ENCODE results near the gene GRB7.
"Not testable (repeated sequence)": the region's sequence is repeated elsewhere in the genome, so short reads cannot be mapped to it uniquely, and the experiment has no call there.

The GRB7 gene

GRCh38 chr17:39709319-39709997, 28.3 kb upstream of the GRB7 start:
- DNase-seq (ENCODE audit: low read depth, low spot score): no peak

GRCh38 chr17:39709998-39710964, 27.5 kb upstream of the GRB7 start:
- no peak for DNase-seq (ENCODE audit: low read depth, low spot score)

DNA sequence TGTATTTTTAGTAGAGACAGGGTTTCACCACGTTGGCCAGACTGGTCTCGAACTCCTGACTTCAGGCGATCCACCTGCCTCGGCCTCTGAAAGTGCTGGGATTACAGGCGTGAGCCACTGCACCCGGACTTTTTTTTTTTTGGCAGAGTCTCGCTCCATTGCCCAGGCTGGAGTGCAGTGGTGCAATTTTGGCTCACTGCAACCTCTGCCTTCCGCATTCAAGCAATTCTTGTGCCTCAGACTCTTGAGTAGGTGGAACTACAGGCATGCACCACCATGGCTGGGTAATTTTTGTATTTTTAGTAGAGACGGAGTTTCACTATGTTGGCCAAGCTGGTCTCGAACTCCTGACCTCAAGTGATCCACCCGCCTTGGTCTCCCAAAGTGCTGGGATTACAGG, 26.7 kb upstream of the GRB7 start:
- not testable (repeated sequence) for DNase-seq (ENCODE audit: low read depth, low spot score)

- no peak for DNase-seq (ENCODE audit: low read depth, low spot score)
These were observed 25.9 kb upstream of the GRB7 start for GRCh38 chr17:39711851-39712250.

DNA sequence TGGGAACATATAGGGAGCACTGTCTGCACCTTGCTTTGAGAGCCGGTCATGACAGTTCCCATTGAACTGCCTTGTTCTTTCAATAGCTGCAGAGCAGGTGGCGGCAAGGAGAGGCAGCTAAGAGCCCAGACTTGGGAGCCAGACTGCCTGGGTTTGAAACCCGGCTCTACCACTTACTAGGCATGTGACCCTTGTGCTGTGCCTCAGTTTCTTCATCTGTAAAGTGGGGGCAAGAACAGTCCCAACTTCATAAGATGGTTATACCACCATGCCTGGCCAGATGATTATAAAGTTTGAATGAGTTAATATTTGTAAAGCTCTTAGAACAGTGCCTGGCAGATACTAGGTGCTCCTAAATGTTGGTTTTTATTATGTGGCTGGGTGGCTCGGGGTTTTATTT, 23.5 kb upstream of the GRB7 start:
- DNase-seq (ENCODE audit: low read depth, low spot score): no peak

DNA sequence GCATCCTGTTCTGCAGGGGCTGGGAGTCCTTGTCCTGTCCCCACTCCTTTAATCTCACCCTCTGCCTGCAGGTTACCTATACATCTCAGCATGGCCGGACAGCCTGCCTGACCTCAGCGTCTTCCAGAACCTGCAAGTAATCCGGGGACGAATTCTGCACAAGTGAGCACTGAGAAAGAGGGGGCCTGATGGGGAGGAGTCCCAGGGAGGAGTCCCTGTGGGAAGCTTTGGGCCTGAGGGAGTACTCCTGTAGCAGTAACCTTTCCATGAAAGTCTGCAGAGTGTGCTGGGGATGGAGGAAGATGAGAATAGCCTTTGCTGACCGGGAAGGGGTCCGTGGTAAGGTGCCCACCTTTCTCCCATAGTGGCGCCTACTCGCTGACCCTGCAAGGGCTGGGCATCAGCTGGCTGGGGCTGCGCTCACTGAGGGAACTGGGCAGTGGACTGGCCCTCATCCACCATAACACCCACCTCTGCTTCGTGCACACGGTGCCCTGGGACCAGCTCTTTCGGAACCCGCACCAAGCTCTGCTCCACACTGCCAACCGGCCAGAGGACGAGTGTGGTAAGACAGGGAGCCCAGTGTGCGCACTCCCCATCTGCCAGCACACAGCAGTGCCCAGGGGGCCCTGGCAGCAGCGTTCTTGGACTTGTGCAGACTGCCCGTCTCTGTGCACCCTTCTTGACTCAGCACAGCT, 22.2 kb upstream of the GRB7 start:
- DNase-seq (ENCODE audit: low read depth, low spot score): no peak

DNA sequence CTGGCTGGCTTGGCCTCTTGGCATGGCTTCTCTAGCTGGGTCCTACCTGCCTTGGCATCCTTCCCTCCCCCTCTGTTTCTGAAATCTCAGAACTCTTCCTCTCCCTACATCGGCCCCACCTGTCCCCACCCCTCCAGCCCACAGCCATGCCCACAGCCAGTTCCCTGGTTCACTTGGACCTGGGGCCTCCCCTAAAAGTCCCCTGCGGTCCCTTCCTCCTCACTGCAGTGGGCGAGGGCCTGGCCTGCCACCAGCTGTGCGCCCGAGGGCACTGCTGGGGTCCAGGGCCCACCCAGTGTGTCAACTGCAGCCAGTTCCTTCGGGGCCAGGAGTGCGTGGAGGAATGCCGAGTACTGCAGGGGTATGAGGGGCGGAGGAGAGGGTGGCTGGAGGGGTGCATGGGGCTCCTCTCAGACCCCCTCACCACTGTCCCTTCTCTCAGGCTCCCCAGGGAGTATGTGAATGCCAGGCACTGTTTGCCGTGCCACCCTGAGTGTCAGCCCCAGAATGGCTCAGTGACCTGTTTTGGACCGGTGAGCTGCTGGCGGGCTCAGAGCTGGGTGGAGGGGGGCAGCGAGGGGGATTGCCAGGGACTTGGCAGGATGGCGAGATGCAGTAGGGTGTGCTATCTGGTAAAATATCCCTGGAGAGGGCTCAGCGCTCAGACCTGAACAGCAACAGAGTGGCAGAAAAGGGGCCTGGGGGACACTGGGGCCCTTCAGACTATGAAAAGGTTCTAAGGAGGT, 21.5 kb upstream of the GRB7 start:
- DNase-seq (ENCODE audit: low read depth, low spot score): no peak

GRCh38 chr17:39716879-39717536, 20.7 kb upstream of the GRB7 start:
- no peak for DNase-seq (ENCODE audit: low read depth, low spot score)

DNA sequence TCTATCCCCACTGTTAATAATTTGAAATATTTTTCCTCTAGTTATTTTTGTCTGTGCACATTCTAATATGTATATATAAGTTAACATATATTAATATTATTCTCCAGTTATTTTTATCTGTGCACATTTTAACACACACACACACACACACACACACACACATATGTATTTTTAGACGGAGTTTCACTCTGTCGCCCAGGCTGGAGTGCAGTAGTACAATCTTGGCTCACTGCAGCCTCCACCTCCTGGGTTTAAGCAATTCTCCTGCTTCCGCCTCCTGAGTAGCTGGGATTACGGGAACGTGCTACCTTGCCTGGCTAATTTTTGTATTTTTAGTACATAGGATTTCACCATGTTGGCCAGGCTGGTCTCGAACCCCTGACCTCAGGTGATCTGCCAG, 20.1 kb upstream of the GRB7 start:
- DNase-seq (ENCODE audit: low read depth, low spot score): no peak

- DNase-seq (ENCODE audit: low read depth, low spot score): no peak
These were observed 18.0 kb upstream of the GRB7 start for GRCh38 chr17:39719563-39720355.

- no peak for DNase-seq (ENCODE audit: low read depth, low spot score)
These were observed 15.6 kb upstream of the GRB7 start for GRCh38 chr17:39722104-39722503.

DNA sequence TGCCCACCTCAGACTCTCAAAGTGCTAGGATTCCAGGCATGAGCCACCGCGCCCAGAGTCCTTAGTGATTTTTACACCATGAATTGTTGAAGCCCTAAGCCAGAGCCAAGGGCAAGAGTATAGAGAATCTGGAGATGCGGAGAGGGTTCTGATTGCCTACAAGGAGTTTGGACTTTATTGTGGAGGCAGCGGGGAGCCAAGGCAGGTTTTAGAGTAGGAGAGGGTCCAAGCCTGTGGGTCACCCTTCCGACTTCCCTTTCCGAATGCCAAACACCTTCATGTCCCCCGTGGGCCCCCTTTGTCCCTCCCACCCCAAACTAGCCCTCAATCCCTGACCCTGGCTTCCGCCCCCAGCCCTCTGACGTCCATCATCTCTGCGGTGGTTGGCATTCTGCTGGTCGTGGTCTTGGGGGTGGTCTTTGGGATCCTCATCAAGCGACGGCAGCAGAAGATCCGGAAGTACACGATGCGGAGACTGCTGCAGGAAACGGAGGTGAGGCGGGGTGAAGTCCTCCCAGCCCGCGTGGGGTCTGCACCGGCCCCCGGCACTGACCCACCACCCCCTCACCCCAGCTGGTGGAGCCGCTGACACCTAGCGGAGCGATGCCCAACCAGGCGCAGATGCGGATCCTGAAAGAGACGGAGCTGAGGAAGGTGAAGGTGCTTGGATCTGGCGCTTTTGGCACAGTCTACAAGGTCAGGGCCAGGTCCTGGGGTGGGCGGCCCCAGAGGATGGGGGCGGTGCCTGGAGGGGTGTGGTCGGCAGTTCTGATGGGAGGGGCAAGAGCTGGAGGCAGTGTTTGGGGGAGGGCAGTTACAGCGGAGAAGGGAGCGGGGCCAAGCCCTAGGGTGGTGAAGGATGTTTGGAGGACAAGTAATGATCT, 14.5 kb upstream of the GRB7 start:
- no peak for DNase-seq (ENCODE audit: low read depth, low spot score)

DNA sequence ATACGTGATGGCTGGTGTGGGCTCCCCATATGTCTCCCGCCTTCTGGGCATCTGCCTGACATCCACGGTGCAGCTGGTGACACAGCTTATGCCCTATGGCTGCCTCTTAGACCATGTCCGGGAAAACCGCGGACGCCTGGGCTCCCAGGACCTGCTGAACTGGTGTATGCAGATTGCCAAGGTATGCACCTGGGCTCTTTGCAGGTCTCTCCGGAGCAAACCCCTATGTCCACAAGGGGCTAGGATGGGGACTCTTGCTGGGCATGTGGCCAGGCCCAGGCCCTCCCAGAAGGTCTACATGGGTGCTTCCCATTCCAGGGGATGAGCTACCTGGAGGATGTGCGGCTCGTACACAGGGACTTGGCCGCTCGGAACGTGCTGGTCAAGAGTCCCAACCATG, 13.0 kb upstream of the GRB7 start:
- DNase-seq (ENCODE audit: low read depth, low spot score): no peak

DNA sequence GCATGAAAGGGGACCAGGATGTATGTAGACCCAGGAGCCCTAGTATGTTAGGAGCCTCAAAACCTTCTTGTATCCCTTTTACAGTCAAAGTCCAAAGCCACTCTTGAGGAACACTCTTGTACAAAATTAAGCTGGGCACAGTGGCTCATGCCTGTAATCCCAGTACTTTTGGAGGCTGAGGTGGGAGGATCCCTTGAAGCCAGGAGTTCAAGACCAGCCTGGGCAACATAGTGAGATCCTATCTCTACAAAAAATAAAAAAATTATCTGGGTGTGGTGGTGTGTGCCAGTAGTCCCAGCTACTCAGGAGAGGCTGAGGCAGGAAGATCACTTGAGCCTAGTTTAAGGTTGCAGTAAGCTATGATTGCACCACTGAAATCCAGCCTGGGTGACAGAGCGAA, 11.8 kb upstream of the GRB7 start:
- DNase-seq (ENCODE audit: low read depth, low spot score): not testable (repeated sequence)

- DNase-seq (ENCODE audit: low read depth, low spot score): no peak
These were observed 11.1 kb upstream of the GRB7 start for GRCh38 chr17:39726617-39727016.

DNA sequence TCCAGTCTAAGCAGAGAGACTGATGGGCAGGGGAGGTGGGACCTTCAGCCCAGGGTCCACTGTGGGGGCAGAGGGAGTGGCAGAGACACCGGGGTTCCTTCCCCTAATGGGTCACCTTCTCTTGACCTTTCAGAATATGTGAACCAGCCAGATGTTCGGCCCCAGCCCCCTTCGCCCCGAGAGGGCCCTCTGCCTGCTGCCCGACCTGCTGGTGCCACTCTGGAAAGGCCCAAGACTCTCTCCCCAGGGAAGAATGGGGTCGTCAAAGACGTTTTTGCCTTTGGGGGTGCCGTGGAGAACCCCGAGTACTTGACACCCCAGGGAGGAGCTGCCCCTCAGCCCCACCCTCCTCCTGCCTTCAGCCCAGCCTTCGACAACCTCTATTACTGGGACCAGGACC, 10.2 kb upstream of the GRB7 start:
- no peak for DNase-seq (ENCODE audit: low read depth, low spot score)

DNA sequence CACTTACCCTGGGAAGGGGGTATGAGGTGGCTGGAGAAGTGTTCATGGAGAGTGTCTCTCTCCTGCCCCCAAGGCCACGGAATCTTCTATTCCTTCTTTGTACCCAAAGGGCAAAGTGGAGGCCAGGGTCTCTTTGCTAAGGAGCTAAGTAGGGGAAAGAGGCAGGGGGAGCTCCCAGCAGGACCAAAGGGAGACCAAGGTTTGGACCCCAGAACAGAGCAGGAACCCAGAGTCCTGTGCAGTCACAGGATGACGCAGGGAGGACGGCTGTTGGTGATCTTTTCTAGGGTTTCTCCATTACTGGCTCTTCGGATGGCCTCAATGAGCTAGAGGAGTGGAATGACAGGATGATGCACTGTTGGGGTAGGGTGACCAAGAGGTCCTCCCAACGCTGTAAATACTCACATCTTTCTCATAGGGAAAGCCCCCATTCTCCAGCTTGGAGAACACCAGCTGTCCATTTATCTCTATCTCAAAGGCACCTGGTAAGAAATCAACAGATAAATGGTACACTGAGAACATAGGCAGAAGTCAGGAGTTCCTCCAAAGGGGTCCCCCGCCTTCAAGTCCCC, 8.4 kb upstream of the GRB7 start:
- no peak for DNase-seq (ENCODE audit: low read depth, low spot score)

- DNase-seq (ENCODE audit: low read depth, low spot score): peak; percentile 95
These were observed 7.4 kb upstream of the GRB7 start, which contains the start of gene MIEN1 for GRCh38 chr17:39730095-39730921. Gene MIEN1, minus strand, starts transcription at chr17:39730532. Its CDS starts 37 bp downstream, at chr17:39730495.
